ENCODE data around the gene PSMD2. TPM values are rescaled to one million over a fixed set of nuclear protein-coding genes. Genes with fewer than 3 reads are reported as not detected.
A peak's percentile ranks its signal among the peaks of the same experiment; 100 is the strongest.
"Not testable (repeated sequence)": the region's sequence is repeated elsewhere in the genome, so short reads cannot be mapped to it uniquely, and the experiment has no call there.

PSMD2 gene
- total RNA-seq, 4 donors from 2014 or later = 160 to 319 (median 213) TPM

- TF ChIP-seq, protein P1, sequence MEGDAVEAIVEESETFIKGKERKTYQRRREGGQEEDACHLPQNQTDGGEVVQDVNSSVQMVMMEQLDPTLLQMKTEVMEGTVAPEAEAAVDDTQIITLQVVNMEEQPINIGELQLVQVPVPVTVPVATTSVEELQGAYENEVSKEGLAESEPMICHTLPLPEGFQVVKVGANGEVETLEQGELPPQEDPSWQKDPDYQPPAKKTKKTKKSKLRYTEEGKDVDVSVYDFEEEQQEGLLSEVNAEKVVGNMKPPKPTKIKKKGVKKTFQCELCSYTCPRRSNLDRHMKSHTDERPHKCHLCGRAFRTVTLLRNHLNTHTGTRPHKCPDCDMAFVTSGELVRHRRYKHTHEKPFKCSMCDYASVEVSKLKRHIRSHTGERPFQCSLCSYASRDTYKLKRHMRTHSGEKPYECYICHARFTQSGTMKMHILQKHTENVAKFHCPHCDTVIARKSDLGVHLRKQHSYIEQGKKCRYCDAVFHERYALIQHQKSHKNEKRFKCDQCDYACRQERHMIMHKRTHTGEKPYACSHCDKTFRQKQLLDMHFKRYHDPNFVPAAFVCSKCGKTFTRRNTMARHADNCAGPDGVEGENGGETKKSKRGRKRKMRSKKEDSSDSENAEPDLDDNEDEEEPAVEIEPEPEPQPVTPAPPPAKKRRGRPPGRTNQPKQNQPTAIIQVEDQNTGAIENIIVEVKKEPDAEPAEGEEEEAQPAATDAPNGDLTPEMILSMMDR (IDR thresholded peaks at IDR 0.05) = no peak
- ATAC-seq (ENCODE audit: low FRiP score) = peak; percentile 54
- DNase-seq (ENCODE audit: low spot score) = peak; percentile 78
These were observed 36.9 kb downstream of the PSMD2 start for GRCh38 chr3:184335661-184336546.

- no peak for DNase-seq (ENCODE audit: low spot score)
- ATAC-seq (ENCODE audit: low FRiP score) = peak; percentile 1
- TF ChIP-seq, protein P1 (IDR thresholded peaks at IDR 0.05) = no peak
These were observed 37.7 kb downstream of the PSMD2 start for GRCh38 chr3:184336547-184337398.

DNA sequence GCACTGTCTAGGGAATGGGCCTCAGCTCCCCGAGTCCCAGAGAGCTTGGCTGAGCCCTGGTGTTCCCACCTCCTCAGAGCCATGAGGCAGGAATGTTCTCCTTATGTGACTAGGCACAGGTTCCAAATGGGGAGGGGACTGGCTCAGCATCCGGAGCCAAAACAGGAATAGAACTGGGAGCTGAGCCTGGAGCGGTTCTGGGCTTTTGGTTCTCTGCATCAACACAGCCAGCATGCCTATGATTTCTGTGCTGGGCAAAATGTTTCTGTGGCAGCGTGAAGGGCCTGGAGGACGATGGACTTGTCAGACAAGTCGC lies 38.3 kb downstream of the PSMD2 start, which contains the start of gene FAM131A:
FAM131A (plus strand) TSS at position 202 of the 316 bp plus-strand sequence; CDS start at position 233, 31 bp downstream.
- TF ChIP-seq, protein P1 (IDR thresholded peaks at IDR 0.05) = no peak
- DNase-seq (ENCODE audit: low spot score) (no peak), ATAC-seq (ENCODE audit: low FRiP score) (no peak)

GRCh38 chr3:184337981-184338380 lies 38.9 kb downstream of the PSMD2 start:
- DNase-seq (ENCODE audit: low spot score) (no peak), ATAC-seq (ENCODE audit: low FRiP score) (no peak)
- TF ChIP-seq, protein P1 (IDR thresholded peaks at IDR 0.05) = no peak

- peak; percentile 67 for DNase-seq (ENCODE audit: low spot score)
- ATAC-seq (ENCODE audit: low FRiP score) = peak; percentile 47
- TF ChIP-seq, protein P1 (IDR thresholded peaks at IDR 0.05) = no peak
These were observed 39.5 kb downstream of the PSMD2 start for GRCh38 chr3:184338511-184338945.

- DNase-seq (ENCODE audit: low spot score) (no peak), ATAC-seq (ENCODE audit: low FRiP score) (no peak)
- TF ChIP-seq, protein P1 (IDR thresholded peaks at IDR 0.05) = no peak
These were observed 40.0 kb downstream of the PSMD2 start for GRCh38 chr3:184339001-184339400.

DNA sequence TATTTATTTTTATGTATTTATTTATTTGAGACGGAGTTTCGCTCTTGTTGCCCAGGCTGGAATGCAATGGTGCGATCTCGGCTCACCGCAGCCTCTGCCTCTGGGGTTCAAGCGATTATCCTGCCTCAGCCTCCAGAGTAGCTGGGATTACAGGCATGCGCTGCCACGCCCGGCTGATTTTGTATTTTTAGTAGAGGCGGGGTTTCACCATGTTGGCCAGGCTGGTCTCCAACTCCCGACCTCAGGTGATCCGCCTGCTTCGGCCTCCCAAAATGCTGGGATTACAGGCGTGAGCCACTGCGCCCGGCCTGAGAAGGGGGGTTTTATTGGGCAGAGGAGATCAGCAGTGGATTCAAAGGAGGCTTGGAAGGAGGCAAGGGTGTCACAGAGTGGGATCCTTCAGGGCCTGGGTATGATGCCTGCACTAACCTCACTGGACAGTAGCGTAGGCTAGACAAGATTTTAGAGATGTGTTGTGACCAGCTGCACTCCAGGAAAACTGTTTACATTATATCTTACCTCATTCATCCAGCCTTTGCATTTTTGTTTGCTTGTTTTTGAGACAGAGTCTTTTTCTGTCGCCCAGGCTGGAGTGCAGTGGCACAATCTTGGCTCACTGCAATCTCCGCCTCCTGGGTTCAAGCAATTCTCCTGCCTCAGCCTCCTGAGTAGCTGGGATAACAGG lies 40.6 kb downstream of the PSMD2 start:
- not testable (repeated sequence) for DNase-seq (ENCODE audit: low spot score)

More for the DNA sequence above, 40.6 kb downstream of the PSMD2 start:
- ATAC-seq (ENCODE audit: low FRiP score) = not testable (repeated sequence)

Measured in omental fat pad (tissue), 4 donors.